ENCODE data around the gene ADRA2B.

The ADRA2B gene

DNA sequence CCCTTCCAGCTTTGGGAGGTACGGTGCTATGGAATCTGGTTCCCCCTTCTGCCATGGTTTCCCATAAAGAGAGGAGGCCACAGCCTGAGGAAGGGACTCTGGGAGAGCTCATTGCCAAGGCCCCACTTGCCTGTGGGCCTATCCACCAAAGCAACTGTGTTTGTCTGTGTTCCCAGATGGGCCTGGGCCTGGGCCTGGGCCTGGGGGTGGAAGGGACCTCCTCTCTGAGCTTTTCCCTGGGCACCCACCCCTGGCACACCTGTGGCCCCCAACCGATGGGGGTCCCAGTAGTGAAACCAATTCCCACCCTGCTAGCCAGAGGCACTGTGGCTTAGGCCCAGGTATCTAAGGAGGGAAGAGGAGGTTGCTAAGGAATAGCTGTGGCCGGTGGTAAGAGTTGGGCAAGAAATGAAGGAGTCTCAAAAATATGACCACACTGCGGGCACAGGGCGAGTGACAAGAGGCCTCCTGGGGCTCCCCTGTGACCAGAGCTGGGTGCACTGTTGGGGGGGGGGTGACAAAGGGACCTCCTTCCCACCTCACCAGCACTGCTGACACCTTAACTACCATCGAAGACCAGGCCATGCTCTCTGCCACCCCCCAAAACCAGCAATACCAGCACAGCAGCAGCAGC is 33.8 kb upstream of the ADRA2B start:
- Histone ChIP-seq H3K4me3 (ENCODE audit: low read length in 2 of 2) (no peak overlapping the region), H3K4me1 (ENCODE audit: control insufficient read depth in 2 of 2, insufficient read depth in 2 of 2, low read length in 2 of 2) (peaks cover 13 to 15% of the 10 kb centered on the region in 2 donors), H3K9ac (ENCODE audit: low read depth in 1 of 2, low read length in 2 of 2) (no peak overlapping the region), H3K27me3 (ENCODE audit: control insufficient read depth in 2 of 2, insufficient read depth in 2 of 2, low read length in 2 of 2) (no peaks in the 10 kb centered on the region), H3K27ac (ENCODE audit: low read depth in 2 of 2, low read length in 2 of 2) (no peak overlapping the region), H3K36me3 (ENCODE audit: control insufficient read depth in 2 of 2, insufficient read depth in 2 of 2, low read length in 2 of 2) (no peaks in the 10 kb centered on the region), H3K9me3 (ENCODE audit: control insufficient read depth in 2 of 2, low read length in 2 of 2) (no peaks in the 10 kb centered on the region)

DNA sequence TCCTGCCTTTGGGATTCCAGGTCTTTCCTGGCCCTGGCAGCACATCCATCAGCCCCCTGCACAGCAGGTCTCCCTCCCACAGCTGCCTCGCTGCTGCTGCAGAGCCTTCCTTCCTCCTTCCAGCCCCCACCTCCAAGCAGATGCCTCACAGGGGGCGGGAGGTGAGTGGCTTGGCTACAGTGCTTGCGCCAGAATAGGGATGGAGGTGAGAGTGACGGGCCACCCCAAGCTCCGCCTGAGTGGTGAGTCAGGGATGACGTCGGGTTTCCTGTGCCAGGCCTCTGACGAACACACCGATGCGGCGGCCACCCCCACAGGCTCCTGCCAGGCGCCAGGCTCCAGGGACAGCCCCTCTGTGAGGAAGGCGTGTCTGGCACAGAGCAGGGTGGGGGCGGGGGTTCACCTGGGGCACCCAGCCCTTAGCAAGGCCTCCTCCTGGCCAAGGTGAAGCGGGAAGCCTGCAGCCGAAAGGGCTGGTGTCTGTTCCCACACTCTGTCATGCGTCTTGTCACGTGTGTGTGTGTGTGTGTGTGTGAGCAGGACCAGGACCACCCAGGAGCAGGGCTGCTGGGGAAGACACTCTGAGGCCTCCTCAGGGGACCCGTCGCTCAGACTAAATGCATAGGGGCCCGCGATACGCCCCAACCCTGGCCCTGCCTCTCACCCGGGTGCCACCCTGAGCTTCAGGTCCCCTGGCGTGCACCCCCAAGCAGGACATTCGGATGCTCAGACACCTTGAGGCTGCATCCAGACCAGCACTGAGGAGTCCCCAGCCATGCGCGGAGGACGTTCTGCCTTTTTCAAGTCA is 32.2 kb upstream of the ADRA2B start:
- no peak overlapping the region for H3K9ac ChIP-seq (ENCODE audit: low read depth in 1 of 2, low read length in 2 of 2)
- peak overlapping the region; percentile 26 to 40 for H3K4me3 ChIP-seq (ENCODE audit: low read length in 2 of 2)
- no peaks in the 10 kb centered on the region for H3K9me3 ChIP-seq (ENCODE audit: control insufficient read depth in 2 of 2, low read length in 2 of 2)
- peak overlapping the region in 1 of 2 donors; percentile 68 for H3K27ac ChIP-seq (ENCODE audit: low read depth in 2 of 2, low read length in 2 of 2)
- H3K36me3 ChIP-seq (ENCODE audit: control insufficient read depth in 2 of 2, insufficient read depth in 2 of 2, low read length in 2 of 2) = no peaks in the 10 kb centered on the region
- H3K27me3 ChIP-seq (ENCODE audit: control insufficient read depth in 2 of 2, insufficient read depth in 2 of 2, low read length in 2 of 2) = no peaks in the 10 kb centered on the region
- H3K4me1 ChIP-seq (ENCODE audit: control insufficient read depth in 2 of 2, insufficient read depth in 2 of 2, low read length in 2 of 2) = peaks cover 23 to 27% of the 10 kb centered on the region in 2 donors

DNA sequence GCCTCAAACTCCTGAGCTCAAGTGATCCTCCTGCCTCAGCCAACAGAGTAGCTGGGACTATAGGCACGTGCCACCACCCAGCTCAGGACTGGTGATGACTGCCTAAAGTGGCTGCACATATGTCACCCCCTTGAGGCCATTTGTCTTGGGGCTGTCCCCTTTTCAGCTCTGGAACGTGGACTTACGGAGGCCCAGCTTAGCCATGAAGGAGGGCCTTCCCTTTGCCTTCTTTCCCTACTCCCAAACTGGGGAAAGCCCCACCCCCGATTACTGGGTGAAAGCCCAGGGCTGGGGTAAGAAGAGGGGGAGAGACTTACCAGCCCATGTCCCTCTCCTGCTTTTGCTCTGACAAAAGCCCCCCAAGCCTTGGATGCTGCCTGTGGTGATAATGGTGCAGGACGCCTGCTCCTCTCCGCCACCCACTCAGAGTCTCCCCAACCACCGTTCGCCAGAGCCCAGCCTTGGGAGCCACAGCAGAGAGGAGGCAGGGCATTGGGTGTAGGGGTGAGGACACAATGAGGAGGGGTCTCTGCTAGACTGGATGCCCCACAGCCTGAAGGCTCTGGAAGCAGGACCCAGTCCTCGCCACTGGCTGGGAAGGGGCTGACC is 31.3 kb upstream of the ADRA2B start:
- no peaks in the 10 kb centered on the region for H3K9me3 ChIP-seq (ENCODE audit: control insufficient read depth in 2 of 2, low read length in 2 of 2)
- H3K27ac ChIP-seq (ENCODE audit: low read depth in 2 of 2, low read length in 2 of 2) = peak overlapping the region in 1 of 2 donors; percentile 68
- H3K36me3 ChIP-seq (ENCODE audit: control insufficient read depth in 2 of 2, insufficient read depth in 2 of 2, low read length in 2 of 2) = no peaks in the 10 kb centered on the region
- no peaks in the 10 kb centered on the region for H3K27me3 ChIP-seq (ENCODE audit: control insufficient read depth in 2 of 2, insufficient read depth in 2 of 2, low read length in 2 of 2)
- peaks cover 23 to 29% of the 10 kb centered on the region in 2 donors for H3K4me1 ChIP-seq (ENCODE audit: control insufficient read depth in 2 of 2, insufficient read depth in 2 of 2, low read length in 2 of 2)
- no peak overlapping the region for H3K9ac ChIP-seq (ENCODE audit: low read depth in 1 of 2, low read length in 2 of 2)
- no peak overlapping the region for H3K4me3 ChIP-seq (ENCODE audit: low read length in 2 of 2)

DNA sequence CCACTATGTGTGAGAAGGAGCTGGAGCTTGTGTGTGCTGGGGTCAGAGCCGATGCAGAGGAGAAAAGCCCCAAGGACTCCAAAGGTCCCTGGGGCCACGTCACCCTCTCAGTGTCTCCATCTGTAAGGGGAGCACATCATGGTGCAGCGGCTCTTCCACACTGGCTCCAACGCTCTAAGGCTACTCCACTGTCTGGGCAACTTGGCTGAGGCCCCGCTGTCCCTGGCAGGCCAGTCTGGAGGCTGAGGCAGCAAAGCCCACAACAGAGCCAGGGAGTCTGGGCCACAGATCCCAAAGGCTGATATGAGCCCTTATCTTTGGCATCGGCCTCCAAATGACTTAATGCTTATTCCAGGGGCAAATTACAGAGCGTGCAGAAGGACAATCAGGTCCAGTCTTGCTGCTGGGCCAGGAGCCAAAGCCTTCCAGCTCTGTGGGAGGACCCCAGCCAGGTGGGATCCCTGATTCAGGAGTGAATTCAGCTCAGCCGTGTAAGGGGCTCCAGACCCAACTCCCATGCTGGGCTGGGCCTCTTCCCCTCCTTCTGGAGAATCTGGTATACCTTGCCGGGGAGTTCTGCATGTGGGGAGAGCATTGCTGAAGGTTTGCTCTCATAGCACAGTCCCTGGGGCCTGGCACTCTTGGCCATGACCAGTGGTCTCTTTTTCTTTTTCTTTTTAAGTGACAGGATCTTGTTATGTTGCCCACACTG is 30.7 kb upstream of the ADRA2B start:
- Histone ChIP-seq H3K36me3 (ENCODE audit: control insufficient read depth in 2 of 2, insufficient read depth in 2 of 2, low read length in 2 of 2) (no peaks in the 10 kb centered on the region), H3K9ac (ENCODE audit: low read depth in 1 of 2, low read length in 2 of 2) (peak overlapping the region in 1 of 2 donors; percentile 20), H3K4me3 (ENCODE audit: low read length in 2 of 2) (no peak overlapping the region), H3K27ac (ENCODE audit: low read depth in 2 of 2, low read length in 2 of 2) (peak overlapping the region; percentile 65 to 68), H3K27me3 (ENCODE audit: control insufficient read depth in 2 of 2, insufficient read depth in 2 of 2, low read length in 2 of 2) (no peaks in the 10 kb centered on the region), H3K4me1 (ENCODE audit: control insufficient read depth in 2 of 2, insufficient read depth in 2 of 2, low read length in 2 of 2) (peaks cover 26 to 29% of the 10 kb centered on the region in 2 donors), H3K9me3 (ENCODE audit: control insufficient read depth in 2 of 2, low read length in 2 of 2) (no peaks in the 10 kb centered on the region)

GRCh38 chr2:96146153-96146880 is 29.9 kb upstream of the ADRA2B start:
- Histone ChIP-seq H3K36me3 (ENCODE audit: control insufficient read depth in 2 of 2, insufficient read depth in 2 of 2, low read length in 2 of 2) (no peaks in the 10 kb centered on the region), H3K9ac (ENCODE audit: low read depth in 1 of 2, low read length in 2 of 2) (peak overlapping the region in 1 of 2 donors; percentile 49), H3K4me1 (ENCODE audit: control insufficient read depth in 2 of 2, insufficient read depth in 2 of 2, low read length in 2 of 2) (peaks cover 26 to 29% of the 10 kb centered on the region in 2 donors), H3K4me3 (ENCODE audit: low read length in 2 of 2) (peak overlapping the region in 1 of 2 donors; percentile 34), H3K9me3 (ENCODE audit: control insufficient read depth in 2 of 2, low read length in 2 of 2) (no peaks in the 10 kb centered on the region), H3K27me3 (ENCODE audit: control insufficient read depth in 2 of 2, insufficient read depth in 2 of 2, low read length in 2 of 2) (no peaks in the 10 kb centered on the region), H3K27ac (ENCODE audit: low read depth in 2 of 2, low read length in 2 of 2) (peak overlapping the region; percentile 65 to 68)

DNA sequence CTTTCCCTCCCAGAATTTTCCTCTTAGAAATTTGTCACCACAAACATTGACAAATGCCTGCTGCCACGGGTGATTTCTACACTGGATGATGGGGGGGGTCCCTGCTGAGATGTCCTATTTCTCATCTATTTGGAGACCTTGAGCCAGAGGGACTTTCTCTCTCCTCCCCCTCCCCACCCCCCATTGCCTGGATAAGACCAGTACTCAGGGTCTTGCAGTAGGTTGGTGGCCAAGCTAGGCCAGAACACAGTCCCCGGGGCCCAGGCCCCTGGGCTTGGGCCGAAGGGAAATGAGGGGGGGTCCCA is 29.4 kb upstream of the ADRA2B start:
- Histone ChIP-seq H3K4me1 (ENCODE audit: control insufficient read depth in 2 of 2, insufficient read depth in 2 of 2, low read length in 2 of 2) (peaks cover 26 to 29% of the 10 kb centered on the region in 2 donors), H3K4me3 (ENCODE audit: low read length in 2 of 2) (peak overlapping the region in 1 of 2 donors; percentile 48), H3K36me3 (ENCODE audit: control insufficient read depth in 2 of 2, insufficient read depth in 2 of 2, low read length in 2 of 2) (no peaks in the 10 kb centered on the region), H3K27me3 (ENCODE audit: control insufficient read depth in 2 of 2, insufficient read depth in 2 of 2, low read length in 2 of 2) (no peaks in the 10 kb centered on the region), H3K9ac (ENCODE audit: low read depth in 1 of 2, low read length in 2 of 2) (peak overlapping the region; percentile 49 to 65), H3K27ac (ENCODE audit: low read depth in 2 of 2, low read length in 2 of 2) (peak overlapping the region; percentile 65 to 68), H3K9me3 (ENCODE audit: control insufficient read depth in 2 of 2, low read length in 2 of 2) (no peaks in the 10 kb centered on the region)

DNA sequence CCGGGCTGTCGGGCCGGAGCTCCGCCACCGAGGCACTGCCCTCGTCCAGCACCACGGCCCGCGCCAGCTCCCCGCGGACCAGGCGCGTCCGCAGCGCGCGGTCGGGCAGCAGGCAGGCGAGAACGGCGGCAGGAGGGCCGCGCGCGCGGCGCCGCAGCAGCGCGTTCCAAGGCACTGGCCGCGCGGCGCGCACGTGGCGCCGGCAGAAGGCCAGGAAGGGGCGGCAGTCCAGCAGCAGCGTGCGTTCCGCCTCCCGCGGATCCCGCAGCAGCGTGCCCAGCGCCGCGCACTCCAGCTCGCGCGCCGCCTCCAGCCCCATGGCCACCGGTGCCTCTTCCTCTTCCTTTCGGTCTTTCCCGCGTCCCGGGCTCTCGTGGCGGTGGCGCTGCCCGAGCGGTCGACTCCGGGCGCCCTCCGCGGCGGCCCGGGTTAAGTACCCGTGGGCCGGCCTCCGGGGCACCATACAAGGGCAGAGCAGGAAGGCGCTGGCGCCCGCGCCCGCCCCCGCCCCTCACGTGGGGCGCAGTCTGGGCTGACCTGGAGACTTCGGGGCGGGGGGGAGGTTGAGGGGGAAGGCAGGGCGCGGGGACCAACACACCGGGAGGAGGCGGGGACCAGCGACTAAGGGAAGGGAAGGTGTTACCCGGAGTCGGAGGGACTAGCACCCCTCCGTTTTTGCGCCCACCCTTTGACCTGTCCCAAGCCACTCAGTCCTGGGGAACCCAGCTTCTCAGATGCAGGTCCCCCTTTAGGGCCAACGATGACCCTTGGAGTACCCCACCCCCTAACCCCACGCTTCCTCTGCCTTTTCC is 28.9 kb upstream of the ADRA2B start, which contains the start of gene DUSP2:
TSS of gene DUSP2 (minus strand) at position 405 of the 812 bp plus-strand sequence. CDS start at position 319, 86 bp downstream.
- Histone ChIP-seq H3K36me3 (ENCODE audit: control insufficient read depth in 2 of 2, insufficient read depth in 2 of 2, low read length in 2 of 2) (no peaks in the 10 kb centered on the region), H3K9ac (ENCODE audit: low read depth in 1 of 2, low read length in 2 of 2) (peak within 1 kb of the TSS; percentile 56 to 65), H3K4me3 (ENCODE audit: low read length in 2 of 2) (peak within 1 kb of the TSS; percentile 67 to 70), H3K27me3 (ENCODE audit: control insufficient read depth in 2 of 2, insufficient read depth in 2 of 2, low read length in 2 of 2) (no peaks in the 10 kb centered on the region), H3K9me3 (ENCODE audit: control insufficient read depth in 2 of 2, low read length in 2 of 2) (no peaks in the 10 kb centered on the region), H3K27ac (ENCODE audit: low read depth in 2 of 2, low read length in 2 of 2) (peak within 1 kb of the TSS; percentile 65 to 68), H3K4me1 (ENCODE audit: control insufficient read depth in 2 of 2, insufficient read depth in 2 of 2, low read length in 2 of 2) (peaks cover 26 to 29% of the 10 kb centered on the region in 2 donors)

DNA sequence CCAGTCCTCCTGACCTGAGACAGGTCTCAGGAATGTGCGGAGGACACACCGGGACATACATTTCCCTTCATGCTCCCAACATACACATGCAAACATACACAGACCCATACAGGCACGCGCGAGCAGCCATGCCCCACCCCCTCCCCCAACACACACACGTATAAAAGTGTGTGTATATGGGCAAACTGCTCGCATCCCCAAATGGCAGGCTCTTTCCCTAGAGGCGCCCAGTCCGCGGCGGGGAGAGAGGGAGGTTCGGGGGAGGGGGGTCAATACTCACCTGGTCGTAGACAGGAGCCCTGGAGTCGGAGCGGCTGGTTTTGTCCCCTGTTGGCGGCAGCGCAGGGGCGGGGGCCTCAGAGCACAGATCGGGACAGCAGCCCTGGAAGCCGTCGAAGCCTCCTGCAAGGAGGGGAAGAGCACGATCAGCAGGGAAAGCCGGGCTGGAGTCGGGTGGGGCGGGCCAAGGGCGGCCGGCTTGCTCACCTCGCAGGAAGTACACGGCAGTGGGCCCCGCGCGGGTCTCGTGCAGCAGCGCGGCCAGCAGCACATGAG is 28.2 kb upstream of the ADRA2B start:
- H3K27me3 ChIP-seq (ENCODE audit: control insufficient read depth in 2 of 2, insufficient read depth in 2 of 2, low read length in 2 of 2) = no peaks in the 10 kb centered on the region
- H3K9ac ChIP-seq (ENCODE audit: low read depth in 1 of 2, low read length in 2 of 2) = peak overlapping the region; percentile 56 to 65
- no peaks in the 10 kb centered on the region for H3K9me3 ChIP-seq (ENCODE audit: control insufficient read depth in 2 of 2, low read length in 2 of 2)
- H3K4me1 ChIP-seq (ENCODE audit: control insufficient read depth in 2 of 2, insufficient read depth in 2 of 2, low read length in 2 of 2) = peaks cover 26 to 29% of the 10 kb centered on the region in 2 donors
- peak overlapping the region; percentile 34 to 68 for H3K27ac ChIP-seq (ENCODE audit: low read depth in 2 of 2, low read length in 2 of 2)
- peak overlapping the region; percentile 67 to 70 for H3K4me3 ChIP-seq (ENCODE audit: low read length in 2 of 2)
- no peaks in the 10 kb centered on the region for H3K36me3 ChIP-seq (ENCODE audit: control insufficient read depth in 2 of 2, insufficient read depth in 2 of 2, low read length in 2 of 2)

All from mucosa of rectum (tissue), 2 donors.